ENCODE measurements around the gene THEMIS. TPM values are rescaled to one million over a fixed set of nuclear protein-coding genes. Genes with fewer than 3 reads are reported as not detected.

The THEMIS gene
- total RNA-seq, 3 donors from 2014 or later: 0.96 to 2.6 (median 1.3) TPM

- H3K27ac ChIP-seq: no peak overlapping the region
Observed at GRCh38 chr6:127816643-127817042, 84.2 kb downstream of the THEMIS start.

GRCh38 chr6:127813699-127814027 lies 87.2 kb downstream of the THEMIS start:
- no peak overlapping the region for H3K27ac ChIP-seq
- intact Hi-C loops (cut with DNase I; ENCODE audit: low total_unique reads): no loop called here
- H3K36me3 ChIP-seq: no peaks in the 10 kb centered on the region
- DNase-seq (ENCODE audit: low spot score in 2 of 2): no peak
- no peaks in the 10 kb centered on the region for H3K27me3 ChIP-seq
- H3K4me1 ChIP-seq: no peaks in the 10 kb centered on the region
- no peaks in the 10 kb centered on the region for H3K9me3 ChIP-seq
- TF ChIP-seq POLR2AphosphoS5 (IDR thresholded peaks at IDR 0.05) (no peak), CTCF (IDR thresholded peaks at IDR 0.05) (no peak), POLR2A (IDR thresholded peaks at IDR 0.05) (no peak)
- no peak overlapping the region for H3K4me3 ChIP-seq

More at GRCh38 chr6:127816643-127817042, 84.2 kb downstream of the THEMIS start:
- TF ChIP-seq POLR2AphosphoS5 (IDR thresholded peaks at IDR 0.05) (no peak), POLR2A (IDR thresholded peaks at IDR 0.05) (no peak), CTCF (IDR thresholded peaks at IDR 0.05) (no peak)
- H3K4me3 ChIP-seq: no peak overlapping the region
- intact Hi-C loops (cut with DNase I; ENCODE audit: low total_unique reads): no loop called here
- H3K4me1 ChIP-seq: no peaks in the 10 kb centered on the region
- no peaks in the 10 kb centered on the region for H3K27me3 ChIP-seq
- no peak for DNase-seq (ENCODE audit: low spot score in 2 of 2)
- H3K36me3 ChIP-seq: no peaks in the 10 kb centered on the region
- no peaks in the 10 kb centered on the region for H3K9me3 ChIP-seq

GRCh38 chr6:127812985-127813698 lies 87.7 kb downstream of the THEMIS start:
- no peak overlapping the region for H3K4me3 ChIP-seq
- TF ChIP-seq POLR2AphosphoS5 (IDR thresholded peaks at IDR 0.05): no peak
- TF ChIP-seq POLR2A (IDR thresholded peaks at IDR 0.05): no peak
- TF ChIP-seq CTCF (IDR thresholded peaks at IDR 0.05): no peak
- no peaks in the 10 kb centered on the region for H3K9me3 ChIP-seq
- H3K27ac ChIP-seq: no peak overlapping the region
- no peak for DNase-seq (ENCODE audit: low spot score in 2 of 2)
- no peaks in the 10 kb centered on the region for H3K27me3 ChIP-seq
- no peaks in the 10 kb centered on the region for H3K4me1 ChIP-seq
- intact Hi-C loops (cut with DNase I; ENCODE audit: low total_unique reads): no loop called here
- no peaks in the 10 kb centered on the region for H3K36me3 ChIP-seq

GRCh38 chr6:127811900-127812570 lies 88.8 kb downstream of the THEMIS start:
- H3K4me1 ChIP-seq: no peaks in the 10 kb centered on the region
- no peaks in the 10 kb centered on the region for H3K9me3 ChIP-seq
- intact Hi-C loops (cut with DNase I; ENCODE audit: low total_unique reads): no loop called here
- H3K27me3 ChIP-seq: no peaks in the 10 kb centered on the region
- no peak for DNase-seq (ENCODE audit: low spot score in 2 of 2)
- H3K27ac ChIP-seq: no peak overlapping the region
- H3K36me3 ChIP-seq: no peaks in the 10 kb centered on the region
- no peak for TF ChIP-seq CTCF (IDR thresholded peaks at IDR 0.05)
- TF ChIP-seq POLR2A (IDR thresholded peaks at IDR 0.05): no peak
- no peak for TF ChIP-seq POLR2AphosphoS5 (IDR thresholded peaks at IDR 0.05)
- no peak overlapping the region for H3K4me3 ChIP-seq

- no peaks in the 10 kb centered on the region for H3K27me3 ChIP-seq
- no peak overlapping the region for H3K4me3 ChIP-seq
- no peaks in the 10 kb centered on the region for H3K36me3 ChIP-seq
- intact Hi-C loops (cut with DNase I; ENCODE audit: low total_unique reads): no loop called here
- no peak overlapping the region for H3K27ac ChIP-seq
- no peaks in the 10 kb centered on the region for H3K9me3 ChIP-seq
- no peaks in the 10 kb centered on the region for H3K4me1 ChIP-seq
- TF ChIP-seq POLR2A (IDR thresholded peaks at IDR 0.05) (no peak), CTCF (IDR thresholded peaks at IDR 0.05) (no peak), POLR2AphosphoS5 (IDR thresholded peaks at IDR 0.05) (no peak)
- DNase-seq (ENCODE audit: low spot score in 2 of 2): no peak
Observed at GRCh38 chr6:127807806-127808517, 92.9 kb downstream of the THEMIS start.
